ENCODE measurements around the gene FDXR. TPM values are rescaled to one million over a fixed set of nuclear protein-coding genes. Genes with fewer than 3 reads are reported as not detected.

The FDXR gene
- total and polyA plus RNA-seq, 2 of the 8 experiments (the other 6 are each of a cell fraction or from before 2014, with no cell fraction given): 24.2 to 31.4 TPM

DNA sequence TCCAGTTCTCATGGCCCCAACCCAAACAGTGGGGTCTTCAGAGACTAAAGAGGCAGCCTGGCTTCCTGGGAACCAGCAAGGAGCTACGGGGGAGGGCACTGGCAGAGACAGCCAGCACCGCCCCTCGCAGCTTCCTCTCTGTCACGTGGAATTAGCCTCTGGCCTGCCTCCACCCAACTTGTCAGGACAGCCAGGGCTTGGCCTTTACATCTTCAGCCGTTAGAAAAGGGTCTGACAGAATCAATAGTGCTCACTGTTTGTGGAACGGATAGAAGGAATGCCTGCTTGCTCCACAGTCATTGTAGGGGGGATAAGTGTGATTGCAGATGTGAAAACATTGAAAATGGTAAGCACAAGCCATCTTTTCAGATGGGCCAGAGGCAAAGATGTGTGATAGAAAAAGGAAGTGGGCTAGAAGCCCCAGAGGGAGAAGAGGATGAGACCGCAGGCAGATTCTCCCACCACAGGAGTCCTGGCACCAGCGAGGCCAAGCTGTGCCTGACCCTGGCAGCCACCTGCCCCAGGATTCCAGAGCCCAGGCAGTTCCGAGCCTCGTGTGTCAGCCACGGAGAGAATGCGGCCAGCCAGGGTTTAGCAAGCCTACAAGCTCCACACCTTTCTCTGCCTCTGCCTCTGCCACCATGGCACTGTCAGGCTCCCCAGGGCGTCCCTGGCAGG is 31.7 kb downstream of the FDXR start:
- no peak overlapping the region for H2AFZ ChIP-seq (ENCODE audit: low read length)
- no peak overlapping the region for H3K23ac ChIP-seq (ENCODE audit: insufficient read length)
- no peak overlapping the region for H2BK5ac ChIP-seq (ENCODE audit: low read depth, low read length)
- peaks cover 0 to 3% (median 1%) of the 10 kb centered on the region in 4 experiments; a peak in 1 of 8 replicates for H3K36me3 ChIP-seq (ENCODE audit: control insufficient read depth in 2 of 4, insufficient read depth in 4 of 4, low read length in 3 of 4)
- H2BK20ac ChIP-seq (ENCODE audit: low read length): no peak overlapping the region
- no peak overlapping the region for H3K14ac ChIP-seq (ENCODE audit: insufficient read length)
- H3K18ac ChIP-seq (ENCODE audit: extremely low read depth, low read length): no peak overlapping the region
- peaks cover 3% of the 10 kb centered on the region; the same call in 1 of the 2 replicates for H3K23me2 ChIP-seq (ENCODE audit: low read depth, low read length)
- H3K4me3 ChIP-seq (ENCODE audit: extremely low read depth in 1 of 4, insufficient read depth in 2 of 4, low read depth in 3 of 4, low read length in 4 of 4): no peak overlapping the region
- H3K9ac ChIP-seq (replicated peaks in 1 of 4; ENCODE audit: extremely low read depth in 1 of 4, low read depth in 3 of 4, low read length in 3 of 4): no peak overlapping the region
- FAIRE-seq (no peak), DNase-seq (ENCODE audit: low read depth in 1 of 2, low spot score in 2 of 2) (no peak)
- no peak overlapping the region for H2BK12ac ChIP-seq (ENCODE audit: low read depth, low read length)
- H3K4me1 ChIP-seq (replicated peaks in 1 of 4; ENCODE audit: control insufficient read depth in 3 of 4, insufficient read depth in 4 of 4, low read length in 3 of 4): peaks cover 0 to 29% (median 14%) of the 10 kb centered on the region in 4 experiments; a peak in 6 of 7 replicates
- H3K4ac ChIP-seq (replicated peaks; ENCODE audit: insufficient read length, low read depth, low read length): no peak overlapping the region
- H3K4me2 ChIP-seq (ENCODE audit: insufficient read depth in 1 of 2, low read depth in 2 of 2, low read length in 2 of 2): peak overlapping the region; percentile 38 to 52
- 57% methylated on average over 13 of the region's 13 CpGs; no CpG with 5 or more reads in 1 of the 2 experiments for WGBS, 2 experiments (ENCODE audit: extremely low coverage in 1 of 2, insufficient coverage in 1 of 2, insufficient read length in 1 of 2, insufficient replicate concordance in 2 of 2, low coverage in 1 of 2, low lambda C conversion rate in 2 of 2, missing lambda C conversion rate in 1 of 2)
- ChIA-PET CTCF (ENCODE audit: partially characterized antibody) (interaction anchor here (0.7 to 99.6 kb wide), 5 partner anchors 2 to 169 kb away, joined by 3 to 2981 read pairs (median 5); partner anchors contain the start of genes FDXR, GRIN2C and NAT9), POLR2A (ENCODE audit: partially characterized antibody) (interaction anchor here (0.6 to 4.2 kb wide), 5 partner anchors 11 to 855 kb away, joined by 3 to 23 read pairs (median 4); no protein-coding TSS in a partner anchor)
- no peaks in the 10 kb centered on the region for H3K79me2 ChIP-seq (ENCODE audit: control insufficient read depth in 1 of 2, insufficient read depth in 2 of 2, low read length in 2 of 2)
- 0 out of 2 replicates have a peak overlapping the region, but pooled peaks have one; percentile 67 for H2BK15ac ChIP-seq (ENCODE audit: low read length)
- peak overlapping the region; percentile 17; the same call in 1 of the 2 replicates for H2AK5ac ChIP-seq (ENCODE audit: low read depth, low read length)
- no peak overlapping the region for H2BK120ac ChIP-seq (replicated peaks; ENCODE audit: low read depth, low read length)
- H3K56ac ChIP-seq (replicated peaks; ENCODE audit: insufficient read length, low read depth, low read length): no peak overlapping the region
- H3K27ac ChIP-seq (ENCODE audit: low read depth, low read length): no peak overlapping the region
- no peak overlapping the region for H4K5ac ChIP-seq (ENCODE audit: insufficient read length, low read depth, low read length)
- no peak overlapping the region for H4K91ac ChIP-seq (replicated peaks; ENCODE audit: insufficient read length, low read length)
- no peak overlapping the region for H4K8ac ChIP-seq (ENCODE audit: extremely low read depth, insufficient read depth, low read length)
- peaks cover 7 to 16% of the 10 kb centered on the region in 2 experiments for H4K20me1 ChIP-seq (replicated peaks in 1 of 2; ENCODE audit: control insufficient read depth in 1 of 2, insufficient read depth in 2 of 2, low read length in 2 of 2)
- H3K27me3 ChIP-seq (replicated peaks in 1 of 4; ENCODE audit: control insufficient read depth in 3 of 4, extremely low read depth in 1 of 4, insufficient read depth in 3 of 4, low read length in 3 of 4): peaks cover 14 to 48% (median 36%) of the 10 kb centered on the region in 4 experiments
- H3K79me1 ChIP-seq (ENCODE audit: low read depth, low read length): no peaks in the 10 kb centered on the region
- H3K9me3 ChIP-seq (ENCODE audit: insufficient read depth in 2 of 2, low read depth in 1 of 2, low read length in 1 of 2): no peaks in the 10 kb centered on the region
- TF ChIP-seq SRF (IDR thresholded peaks at IDR 0.05; ENCODE audit: low read depth, low read length) (no peak), TAF1 (IDR thresholded peaks at IDR 0.05; ENCODE audit: low read depth, low read length) (no peak), CTBP2 (IDR thresholded peaks at IDR 0.05; ENCODE audit: borderline replicate concordance, insufficient read depth, insufficient read length, low read length) (no peak), CBX5 (IDR thresholded peaks at IDR 0.05; ENCODE audit: low read depth, low read length) (no peak), ASH2L (IDR thresholded peaks at IDR 0.05; ENCODE audit: low read length) (no peak), KDM1A (IDR thresholded peaks at IDR 0.05; ENCODE audit: borderline replicate concordance, low read length) (no peak), KDM4A (IDR thresholded peaks at IDR 0.05; ENCODE audit: low read depth, low read length, severe bottlenecking) (no peak), SAP30 (IDR thresholded peaks at IDR 0.05; ENCODE audit: insufficient read depth, insufficient replicate concordance, low read length) (no peak)
- TF ChIP-seq, protein P1, sequence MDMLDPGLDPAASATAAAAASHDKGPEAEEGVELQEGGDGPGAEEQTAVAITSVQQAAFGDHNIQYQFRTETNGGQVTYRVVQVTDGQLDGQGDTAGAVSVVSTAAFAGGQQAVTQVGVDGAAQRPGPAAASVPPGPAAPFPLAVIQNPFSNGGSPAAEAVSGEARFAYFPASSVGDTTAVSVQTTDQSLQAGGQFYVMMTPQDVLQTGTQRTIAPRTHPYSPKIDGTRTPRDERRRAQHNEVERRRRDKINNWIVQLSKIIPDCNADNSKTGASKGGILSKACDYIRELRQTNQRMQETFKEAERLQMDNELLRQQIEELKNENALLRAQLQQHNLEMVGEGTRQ (IDR thresholded peaks at IDR 0.05; ENCODE audit: low read length): no peak
- TF ChIP-seq, protein P2, sequence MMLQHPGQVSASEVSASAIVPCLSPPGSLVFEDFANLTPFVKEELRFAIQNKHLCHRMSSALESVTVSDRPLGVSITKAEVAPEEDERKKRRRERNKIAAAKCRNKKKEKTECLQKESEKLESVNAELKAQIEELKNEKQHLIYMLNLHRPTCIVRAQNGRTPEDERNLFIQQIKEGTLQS (IDR thresholded peaks at IDR 0.05; ENCODE audit: insufficient read depth, low read depth, low read length): no peak

Data from H1 (cell line).